ENCODE data around the gene MAP2K5. TPM values are rescaled to one million over a fixed set of nuclear protein-coding genes. Genes with fewer than 3 reads are reported as not detected.

Gene MAP2K5
- total RNA-seq, 2 donors from 2014 or later, result 36.2 to 37.8 TPM

GRCh38 chr15:67511606-67512005 lies 30.9 kb upstream of the MAP2K5 start:
- Mint-ChIP-seq H3K4me1 (ENCODE audit: low read depth) (peaks cover 5% of the 10 kb centered on the region), H3K27me3 (ENCODE audit: low read depth) (no peaks in the 10 kb centered on the region), H3K27ac (no peak overlapping the region), H3K36me3 (ENCODE audit: insufficient read depth in 2 of 2) (no peaks in the 10 kb centered on the region), H3K4me3 (no peak overlapping the region), H3K9me3 (no peaks in the 10 kb centered on the region)
- ATAC-seq (replicated peaks in 1 of 2) (no peak), DNase-seq (peak in 1 of 2 donors; percentile 3)

GRCh38 chr15:67512140-67512539 lies 30.4 kb upstream of the MAP2K5 start:
- H3K27ac Mint-ChIP-seq, result no peak overlapping the region
- peaks cover 5% of the 10 kb centered on the region for H3K4me1 Mint-ChIP-seq (ENCODE audit: low read depth)
- no peaks in the 10 kb centered on the region for H3K36me3 Mint-ChIP-seq (ENCODE audit: insufficient read depth in 2 of 2)
- no peaks in the 10 kb centered on the region for H3K27me3 Mint-ChIP-seq (ENCODE audit: low read depth)
- H3K4me3 Mint-ChIP-seq, result no peak overlapping the region
- ATAC-seq (replicated peaks in 1 of 2) (no peak), DNase-seq (no peak)
- no peaks in the 10 kb centered on the region for H3K9me3 Mint-ChIP-seq

DNA sequence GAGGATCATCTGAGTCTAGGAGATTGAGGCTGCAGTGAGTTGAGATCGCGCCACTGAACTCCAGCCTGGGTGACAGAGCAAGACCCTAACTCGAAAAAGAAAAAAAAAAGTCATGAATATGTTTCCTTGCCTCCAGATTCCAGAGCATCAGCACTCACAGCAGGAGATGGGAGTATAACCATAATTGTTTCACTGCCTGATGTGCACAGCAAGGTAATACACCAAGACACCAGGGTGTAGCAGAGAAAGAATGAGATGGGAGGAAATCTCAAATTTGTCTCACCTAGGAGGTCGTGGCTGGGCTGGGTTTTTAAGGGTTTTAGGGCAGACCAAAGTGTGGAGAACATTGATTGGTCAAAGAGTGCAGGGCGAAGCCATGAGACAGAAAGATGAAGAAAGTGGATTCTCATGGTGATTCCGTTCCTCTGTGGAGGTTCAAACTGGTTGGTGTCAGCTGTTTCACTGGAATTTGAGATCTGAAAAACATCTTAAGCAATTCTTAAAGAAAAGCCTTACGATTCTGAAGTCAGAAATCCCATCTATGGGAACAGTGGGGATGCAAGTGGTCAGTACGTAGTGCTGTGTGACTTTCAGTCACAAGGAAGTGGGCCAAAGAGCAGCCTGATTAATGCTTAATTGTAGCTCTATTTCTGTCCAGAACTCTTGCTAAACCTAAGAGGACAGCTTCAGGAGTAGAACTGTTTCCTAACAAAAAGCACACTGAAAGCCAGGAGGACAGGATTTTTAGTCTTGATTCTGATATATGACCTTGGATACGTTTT lies 29.4 kb upstream of the MAP2K5 start:
- Mint-ChIP-seq H3K27me3 (ENCODE audit: low read depth) (no peaks in the 10 kb centered on the region), H3K36me3 (ENCODE audit: insufficient read depth in 2 of 2) (no peaks in the 10 kb centered on the region), H3K4me3 (no peak overlapping the region), H3K27ac (no peak overlapping the region), H3K9me3 (no peaks in the 10 kb centered on the region), H3K4me1 (ENCODE audit: low read depth) (peaks cover 5% of the 10 kb centered on the region)
- ATAC-seq (replicated peaks in 1 of 2), result no peak
- DNase-seq, result no peak

DNA sequence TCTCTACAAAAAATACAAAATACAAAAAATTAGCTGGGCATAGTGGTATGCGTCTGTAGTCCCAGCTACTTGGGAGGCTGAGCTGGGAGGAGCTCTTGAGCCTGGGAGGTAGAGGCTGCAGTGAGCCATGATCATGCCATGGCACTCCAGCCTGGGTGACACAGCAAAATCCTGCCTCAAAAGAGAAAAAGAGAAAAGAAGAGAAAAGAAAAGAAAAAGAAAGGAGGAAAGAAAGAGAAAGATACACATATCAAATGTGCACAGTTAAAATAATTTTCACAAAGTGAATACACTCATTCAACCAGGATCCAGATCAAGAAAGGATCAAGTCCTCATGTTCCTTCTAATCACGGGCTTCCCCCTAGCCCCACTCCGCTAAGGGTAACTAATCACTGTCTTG lies 27.4 kb upstream of the MAP2K5 start:
- no peaks in the 10 kb centered on the region for H3K27me3 Mint-ChIP-seq (ENCODE audit: low read depth)
- H3K4me1 Mint-ChIP-seq (ENCODE audit: low read depth), result peaks cover 5% of the 10 kb centered on the region
- H3K36me3 Mint-ChIP-seq (ENCODE audit: insufficient read depth in 2 of 2), result no peaks in the 10 kb centered on the region
- no peak for DNase-seq
- no peaks in the 10 kb centered on the region for H3K9me3 Mint-ChIP-seq
- H3K4me3 Mint-ChIP-seq, result no peak overlapping the region
- H3K27ac Mint-ChIP-seq, result no peak overlapping the region
- no peak for ATAC-seq (replicated peaks in 1 of 2)

DNA sequence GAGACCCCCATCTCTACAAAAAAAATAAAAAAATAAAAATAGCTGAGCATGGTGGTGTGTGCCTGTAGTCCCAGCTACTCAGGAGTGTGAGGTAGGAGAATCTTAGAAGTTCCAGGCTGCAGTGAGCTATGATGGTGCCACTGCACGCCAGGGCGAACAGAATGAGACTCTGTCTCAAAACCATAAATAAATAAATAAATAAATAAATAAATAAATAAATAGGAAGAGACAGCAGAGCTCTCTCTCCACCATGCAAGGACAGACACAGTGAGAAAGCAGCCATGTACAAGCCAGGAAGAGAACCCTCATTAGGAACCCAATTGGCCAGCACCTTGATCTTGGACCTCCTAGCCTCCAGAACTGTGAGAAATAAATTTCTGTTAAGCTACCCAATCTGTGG lies 26.9 kb upstream of the MAP2K5 start:
- ATAC-seq (replicated peaks in 1 of 2) (no peak), DNase-seq (no peak)
- Mint-ChIP-seq H3K27me3 (ENCODE audit: low read depth) (no peaks in the 10 kb centered on the region), H3K27ac (no peak overlapping the region), H3K9me3 (no peaks in the 10 kb centered on the region), H3K36me3 (ENCODE audit: insufficient read depth in 2 of 2) (no peaks in the 10 kb centered on the region), H3K4me1 (ENCODE audit: low read depth) (peaks cover 5% of the 10 kb centered on the region), H3K4me3 (no peak overlapping the region)

DNA sequence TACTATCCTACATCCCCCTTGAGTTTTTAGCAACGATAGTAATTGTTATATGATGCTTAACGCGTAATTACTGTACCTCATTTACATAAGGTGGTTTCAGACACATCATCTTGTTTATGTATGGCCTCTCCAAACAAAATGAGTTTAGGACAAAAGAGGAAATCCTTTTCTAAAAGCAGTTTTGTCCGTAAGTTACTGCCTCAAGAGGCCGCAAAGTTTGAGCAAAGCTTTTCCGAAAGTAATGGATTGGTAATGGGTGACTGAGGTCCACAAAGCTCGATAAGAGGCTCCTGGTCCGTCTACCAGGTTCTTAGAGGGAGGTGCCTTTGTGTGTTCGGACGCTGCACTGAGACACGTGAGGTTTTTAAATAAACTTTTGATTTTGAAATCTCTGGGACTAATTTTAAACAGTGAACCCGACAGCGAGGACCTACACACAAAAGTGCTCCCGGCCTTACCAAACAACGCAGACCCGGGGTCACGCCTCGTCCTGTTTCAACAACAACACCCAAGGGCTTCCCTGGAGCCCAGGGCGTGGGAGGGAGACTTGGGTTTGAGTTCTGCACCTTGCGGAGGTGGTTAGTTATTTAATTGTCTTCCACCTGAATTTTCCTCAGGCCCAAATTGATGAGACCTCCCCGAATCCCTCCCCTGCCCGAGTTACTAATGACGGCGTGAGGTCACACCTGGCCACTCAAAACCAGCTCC lies 22.0 kb upstream of the MAP2K5 start:
- DNase-seq (no peak), ATAC-seq (replicated peaks in 1 of 2) (peak in 1 of 2 donors; percentile 9)
- H3K36me3 Mint-ChIP-seq (ENCODE audit: insufficient read depth in 2 of 2), result peaks cover 0 to 3% of the 10 kb centered on the region in 2 donors
- no peaks in the 10 kb centered on the region for H3K27me3 Mint-ChIP-seq (ENCODE audit: low read depth)
- peaks cover 22% of the 10 kb centered on the region for H3K4me1 Mint-ChIP-seq (ENCODE audit: low read depth)
- no peaks in the 10 kb centered on the region for H3K9me3 Mint-ChIP-seq
- peak overlapping the region; percentile 81 to 83 for H3K4me3 Mint-ChIP-seq
- H3K27ac Mint-ChIP-seq, result peak overlapping the region; percentile 82

- H3K4me3 Mint-ChIP-seq, result peak within 1 kb of the TSS; percentile 96 to 99
- peak; percentile 84 to 85 for ATAC-seq (replicated peaks in 1 of 2)
- peaks cover 22% of the 10 kb centered on the region for H3K4me1 Mint-ChIP-seq (ENCODE audit: low read depth)
- H3K36me3 Mint-ChIP-seq (ENCODE audit: insufficient read depth in 2 of 2), result peaks cover 0 to 3% of the 10 kb centered on the region in 2 donors
- no peaks in the 10 kb centered on the region for H3K9me3 Mint-ChIP-seq
- H3K27me3 Mint-ChIP-seq (ENCODE audit: low read depth), result no peaks in the 10 kb centered on the region
- peak; percentile 88 to 93 for DNase-seq
- peak within 1 kb of the TSS; percentile 98 for H3K27ac Mint-ChIP-seq
Observed at GRCh38 chr15:67521029-67521782, 21.3 kb upstream of the MAP2K5 start, which contains the start of gene C15orf61. C15orf61 (plus strand) TSS chr15:67521131; CDS start chr15:67521249, 118 bp downstream.

- Mint-ChIP-seq H3K27ac (peak overlapping the region; percentile 90), H3K36me3 (ENCODE audit: insufficient read depth in 2 of 2) (peaks cover 0 to 3% of the 10 kb centered on the region in 2 donors), H3K27me3 (ENCODE audit: low read depth) (no peaks in the 10 kb centered on the region), H3K9me3 (no peaks in the 10 kb centered on the region), H3K4me1 (ENCODE audit: low read depth) (peaks cover 22% of the 10 kb centered on the region), H3K4me3 (peak overlapping the region; percentile 96 to 99)
- DNase-seq (no peak), ATAC-seq (replicated peaks in 1 of 2) (no peak)
Observed at GRCh38 chr15:67521783-67522568, 20.5 kb upstream of the MAP2K5 start.

GRCh38 chr15:67523330-67523729 lies 19.2 kb upstream of the MAP2K5 start:
- no peak for ATAC-seq (replicated peaks in 1 of 2)
- Mint-ChIP-seq H3K9me3 (no peaks in the 10 kb centered on the region), H3K4me3 (peak overlapping the region; percentile 96 to 99), H3K4me1 (ENCODE audit: low read depth) (peaks cover 22% of the 10 kb centered on the region), H3K27me3 (ENCODE audit: low read depth) (no peaks in the 10 kb centered on the region), H3K27ac (no peak overlapping the region), H3K36me3 (ENCODE audit: insufficient read depth in 2 of 2) (peaks cover 0 to 3% of the 10 kb centered on the region in 2 donors)
- no peak for DNase-seq

DNA sequence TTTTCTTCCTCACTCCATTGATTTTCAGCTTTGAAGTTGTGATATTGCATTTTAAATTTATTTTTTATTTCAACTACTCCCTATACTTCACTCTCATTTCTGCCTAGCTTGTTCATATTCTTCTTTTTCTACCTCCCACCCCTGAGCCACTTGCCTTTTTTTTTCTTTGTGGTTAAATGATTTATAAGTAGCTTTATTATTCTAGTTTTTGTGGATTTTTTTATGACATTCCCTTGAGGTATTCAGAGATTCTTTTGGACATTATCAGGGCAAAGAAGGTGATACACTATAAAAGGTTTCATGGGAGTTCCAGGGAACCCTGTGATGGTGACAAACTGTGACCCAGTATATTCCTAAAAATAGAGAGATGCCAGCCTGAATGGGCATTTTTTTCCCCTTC lies 18.3 kb upstream of the MAP2K5 start:
- ATAC-seq (replicated peaks in 1 of 2) (no peak), DNase-seq (no peak)
- Mint-ChIP-seq H3K9me3 (no peaks in the 10 kb centered on the region), H3K27me3 (ENCODE audit: low read depth) (no peaks in the 10 kb centered on the region), H3K4me3 (peak overlapping the region in 1 of 2 donors; percentile 36), H3K4me1 (ENCODE audit: low read depth) (peaks cover 22% of the 10 kb centered on the region), H3K27ac (no peak overlapping the region), H3K36me3 (ENCODE audit: insufficient read depth in 2 of 2) (peaks cover 0 to 3% of the 10 kb centered on the region in 2 donors)

- Mint-ChIP-seq H3K4me1 (ENCODE audit: low read depth) (peaks cover 13% of the 10 kb centered on the region), H3K9me3 (no peaks in the 10 kb centered on the region), H3K27me3 (ENCODE audit: low read depth) (no peaks in the 10 kb centered on the region), H3K27ac (no peak overlapping the region), H3K4me3 (no peak overlapping the region), H3K36me3 (ENCODE audit: insufficient read depth in 2 of 2) (no peaks in the 10 kb centered on the region)
- DNase-seq (no peak), ATAC-seq (replicated peaks in 1 of 2) (no peak)
Observed at GRCh38 chr15:67528513-67528912, 14.0 kb upstream of the MAP2K5 start.

- Mint-ChIP-seq H3K9me3 (no peaks in the 10 kb centered on the region), H3K4me3 (no peak overlapping the region), H3K4me1 (ENCODE audit: low read depth) (peaks cover 19% of the 10 kb centered on the region), H3K27me3 (ENCODE audit: low read depth) (no peaks in the 10 kb centered on the region), H3K27ac (no peak overlapping the region), H3K36me3 (ENCODE audit: insufficient read depth in 2 of 2) (no peaks in the 10 kb centered on the region)
- DNase-seq (no peak), ATAC-seq (replicated peaks in 1 of 2) (peak; percentile 84 to 91)
Observed at GRCh38 chr15:67531379-67531914, 11.1 kb upstream of the MAP2K5 start.

Measured in activated T-cell treated with anti-CD3 and anti-CD28 coated beads, Interleukin-2, amount 50 U/mL, for 72 hours (primary cell).